Measurements from ENCODE around the gene MYO15B. TPM values are rescaled to one million over a fixed set of nuclear protein-coding genes. Genes with fewer than 3 reads are reported as not detected.
A peak's percentile ranks its signal among the peaks of the same experiment; 100 is the strongest.

Gene MYO15B
- total RNA-seq, 1 donor from 2014 or later, result 48.2 TPM

DNA sequence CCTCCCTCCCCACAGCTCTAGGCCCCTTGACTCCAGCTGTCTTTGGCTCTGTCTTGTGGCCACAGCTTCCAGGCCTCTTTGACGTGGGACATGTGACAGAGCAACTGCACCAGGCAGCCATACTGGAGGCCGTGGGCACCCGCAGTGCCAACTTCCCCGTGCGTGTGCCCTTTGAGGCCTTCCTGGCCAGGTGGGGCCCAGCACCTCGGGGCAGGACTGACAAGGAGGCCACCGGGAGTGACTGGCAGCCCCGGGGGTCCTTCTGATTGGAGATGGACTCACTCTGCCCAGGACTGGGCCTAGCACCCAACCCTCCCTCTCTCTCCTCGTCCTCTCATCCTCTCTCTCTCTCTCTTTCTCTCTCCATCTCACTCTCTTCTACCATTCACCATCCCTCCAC is 15.5 kb downstream of the MYO15B start:
- H3K36me3 Mint-ChIP-seq, result no peaks in the 10 kb centered on the region
- TF ChIP-seq, protein P1, sequence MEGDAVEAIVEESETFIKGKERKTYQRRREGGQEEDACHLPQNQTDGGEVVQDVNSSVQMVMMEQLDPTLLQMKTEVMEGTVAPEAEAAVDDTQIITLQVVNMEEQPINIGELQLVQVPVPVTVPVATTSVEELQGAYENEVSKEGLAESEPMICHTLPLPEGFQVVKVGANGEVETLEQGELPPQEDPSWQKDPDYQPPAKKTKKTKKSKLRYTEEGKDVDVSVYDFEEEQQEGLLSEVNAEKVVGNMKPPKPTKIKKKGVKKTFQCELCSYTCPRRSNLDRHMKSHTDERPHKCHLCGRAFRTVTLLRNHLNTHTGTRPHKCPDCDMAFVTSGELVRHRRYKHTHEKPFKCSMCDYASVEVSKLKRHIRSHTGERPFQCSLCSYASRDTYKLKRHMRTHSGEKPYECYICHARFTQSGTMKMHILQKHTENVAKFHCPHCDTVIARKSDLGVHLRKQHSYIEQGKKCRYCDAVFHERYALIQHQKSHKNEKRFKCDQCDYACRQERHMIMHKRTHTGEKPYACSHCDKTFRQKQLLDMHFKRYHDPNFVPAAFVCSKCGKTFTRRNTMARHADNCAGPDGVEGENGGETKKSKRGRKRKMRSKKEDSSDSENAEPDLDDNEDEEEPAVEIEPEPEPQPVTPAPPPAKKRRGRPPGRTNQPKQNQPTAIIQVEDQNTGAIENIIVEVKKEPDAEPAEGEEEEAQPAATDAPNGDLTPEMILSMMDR (conservative IDR thresholded peaks at IDR 0.05), result no peak
- DNase-seq (ENCODE audit: extremely low spot score, unreplicated experiment), result no peak
- H3K9me3 Mint-ChIP-seq, result no peaks in the 10 kb centered on the region
- H3K4me3 Mint-ChIP-seq, result no peak overlapping the region
- no peaks in the 10 kb centered on the region for H3K4me1 Mint-ChIP-seq (ENCODE audit: unreplicated experiment)
- no peak overlapping the region for H3K27ac Mint-ChIP-seq
- no peaks in the 10 kb centered on the region for H3K27me3 Mint-ChIP-seq

DNA sequence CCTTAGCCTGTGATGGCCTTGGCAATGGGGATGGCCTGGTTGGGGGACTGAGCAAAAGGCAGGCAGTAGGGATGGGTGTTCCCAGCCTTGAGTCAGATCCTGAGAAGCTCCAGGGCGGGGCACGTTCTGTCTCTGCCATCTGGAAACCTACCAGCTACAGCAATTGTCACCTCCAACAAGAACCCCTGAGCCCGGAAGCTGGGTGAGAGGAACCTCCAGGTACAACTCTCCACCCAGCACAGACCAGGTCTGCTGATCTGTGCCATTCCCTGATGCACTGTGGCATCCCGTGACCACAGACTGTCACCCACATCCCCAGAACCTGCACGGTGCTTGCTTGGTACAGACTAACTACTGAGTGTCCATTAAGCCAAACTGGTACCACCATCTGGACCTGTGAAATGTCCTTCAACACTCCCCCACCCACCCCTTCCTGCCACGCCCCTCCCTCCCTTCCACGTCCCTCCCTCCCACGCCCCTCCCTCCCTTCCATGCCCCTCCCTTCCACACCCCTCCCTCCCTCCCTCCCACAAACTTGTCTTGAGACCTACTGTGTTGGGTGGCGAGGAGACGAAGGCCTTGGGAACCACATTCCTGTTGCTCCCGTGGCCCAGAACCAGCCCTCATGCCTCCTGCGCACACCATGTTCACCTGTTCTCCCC is 16.6 kb downstream of the MYO15B start:
- Mint-ChIP-seq H3K36me3 (no peaks in the 10 kb centered on the region), H3K4me1 (ENCODE audit: unreplicated experiment) (no peaks in the 10 kb centered on the region), H3K27ac (no peak overlapping the region), H3K27me3 (no peaks in the 10 kb centered on the region), H3K9me3 (no peaks in the 10 kb centered on the region), H3K4me3 (no peak overlapping the region)
- TF ChIP-seq, protein P1 (conservative IDR thresholded peaks at IDR 0.05), result no peak
- no peak for DNase-seq (ENCODE audit: extremely low spot score, unreplicated experiment)

DNA sequence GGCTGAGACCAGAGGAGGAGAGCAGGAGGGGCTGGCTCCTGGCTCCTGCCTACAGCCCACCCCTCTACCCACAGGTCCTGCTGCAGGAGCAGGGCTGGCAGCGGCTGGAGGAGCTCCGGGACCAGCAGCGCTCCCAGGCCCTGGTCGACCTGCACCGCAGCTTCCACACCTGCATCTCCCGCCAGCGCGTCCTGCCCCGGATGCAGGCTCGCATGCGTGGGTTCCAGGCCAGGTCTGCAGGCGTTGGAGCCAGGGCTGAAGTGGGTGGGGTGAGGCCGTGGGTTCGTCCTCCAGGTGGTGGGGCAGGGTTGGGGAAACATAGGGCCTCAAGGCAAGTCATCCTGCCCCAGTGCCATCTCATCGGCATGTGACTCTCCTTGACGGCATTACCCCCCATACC is 18.2 kb downstream of the MYO15B start:
- Mint-ChIP-seq H3K4me3 (no peak overlapping the region), H3K9me3 (no peaks in the 10 kb centered on the region), H3K27ac (no peak overlapping the region), H3K4me1 (ENCODE audit: unreplicated experiment) (no peaks in the 10 kb centered on the region), H3K27me3 (no peaks in the 10 kb centered on the region), H3K36me3 (no peaks in the 10 kb centered on the region)
- TF ChIP-seq, protein P1 (conservative IDR thresholded peaks at IDR 0.05), result no peak
- DNase-seq (ENCODE audit: extremely low spot score, unreplicated experiment), result no peak

DNA sequence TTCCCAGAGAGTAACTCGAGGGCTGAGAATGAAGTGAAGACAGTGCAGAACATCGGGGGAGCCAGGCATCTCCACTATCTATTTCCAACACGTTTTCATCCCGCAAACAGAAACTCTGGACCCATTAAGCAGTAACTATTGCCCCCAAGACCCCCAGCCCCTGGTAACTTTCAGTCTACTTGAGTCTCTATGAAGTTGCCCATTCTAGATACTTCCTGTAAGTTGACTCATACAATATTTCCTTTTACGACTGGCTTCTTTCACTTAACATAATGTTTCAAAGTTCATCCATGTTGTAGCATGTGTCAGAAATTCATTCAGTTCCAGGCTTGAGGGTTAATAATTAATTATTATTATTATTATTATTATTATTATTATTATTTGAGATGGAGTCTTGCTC is 19.5 kb downstream of the MYO15B start:
- Mint-ChIP-seq H3K9me3 (no peaks in the 10 kb centered on the region), H3K36me3 (no peaks in the 10 kb centered on the region), H3K27me3 (no peaks in the 10 kb centered on the region), H3K27ac (no peak overlapping the region), H3K4me1 (ENCODE audit: unreplicated experiment) (no peaks in the 10 kb centered on the region), H3K4me3 (no peak overlapping the region)
- no peak for DNase-seq (ENCODE audit: extremely low spot score, unreplicated experiment)
- TF ChIP-seq, protein P1 (conservative IDR thresholded peaks at IDR 0.05), result no peak

DNA sequence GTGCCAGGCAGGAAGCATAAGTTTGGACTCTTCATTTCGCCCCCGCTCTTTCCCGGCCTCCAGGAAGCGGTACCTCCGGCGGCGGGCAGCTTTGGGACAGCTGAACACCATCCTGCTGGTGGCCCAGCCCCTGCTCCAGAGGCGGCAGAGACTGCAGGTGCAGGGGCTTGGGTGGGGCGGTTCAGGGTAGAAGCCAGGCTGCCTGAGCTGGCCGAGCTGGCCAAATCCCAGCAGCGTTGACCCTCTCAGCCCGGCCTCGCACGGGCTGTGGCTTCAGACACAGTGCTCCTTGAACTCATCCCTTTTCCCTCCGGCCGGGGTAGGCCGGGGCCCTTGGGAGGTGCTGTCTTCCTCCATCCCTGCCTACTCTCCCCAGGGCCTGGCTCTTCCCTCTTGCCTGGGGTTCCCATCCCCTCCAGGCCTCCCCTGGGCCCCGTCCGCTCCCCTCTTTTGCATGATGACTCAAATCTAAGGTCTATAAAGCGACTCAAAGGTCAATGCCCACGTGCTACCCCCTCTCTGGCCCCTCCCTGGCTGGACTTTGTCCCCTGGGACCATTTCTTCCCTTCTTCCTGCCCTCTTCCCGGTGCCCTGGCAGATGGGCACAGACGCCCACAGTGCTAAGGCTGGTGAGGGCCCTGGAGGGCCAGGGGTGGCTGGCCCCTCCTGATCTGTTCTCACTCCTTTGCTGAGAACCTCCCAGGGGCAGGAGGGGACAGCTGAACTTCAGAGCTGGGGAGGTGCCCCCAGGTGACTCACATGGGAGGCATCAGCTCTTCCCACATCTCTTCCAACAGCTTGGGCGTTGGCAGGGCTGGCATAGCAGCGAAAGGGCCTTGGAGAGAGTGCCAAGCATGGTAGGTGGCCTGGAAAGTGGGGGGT is 22.7 kb downstream of the MYO15B start:
- H3K9me3 Mint-ChIP-seq, result no peaks in the 10 kb centered on the region

More for the DNA sequence above, 22.7 kb downstream of the MYO15B start:
- Mint-ChIP-seq H3K27me3 (no peaks in the 10 kb centered on the region), H3K27ac (peak overlapping the region; percentile 62), H3K4me1 (ENCODE audit: unreplicated experiment) (no peaks in the 10 kb centered on the region), H3K36me3 (no peaks in the 10 kb centered on the region), H3K4me3 (no peak overlapping the region)
- TF ChIP-seq, protein P1 (conservative IDR thresholded peaks at IDR 0.05), result no peak
- no peak for DNase-seq (ENCODE audit: extremely low spot score, unreplicated experiment)

Data from type B pancreatic cell (in vitro differentiated cells).